Adipocyte (in vitro differentiated cells): ENCODE data around the gene ANAPC5.
"Not testable (repeated sequence)": the region's sequence is repeated elsewhere in the genome, so short reads cannot be mapped to it uniquely, and the experiment has no call there.

Experiments used
- DNase-seq: peaks from one replicate; pipeline ENCODE4 v3.0.0-alpha.2; 2015; ENCODE audit warnings: low read depth
- H3K27me3 ChIP-seq: replicated peaks from 2 replicates; pipeline ENCODE4 v1.7.0; 2013; ENCODE audit warnings: mild to moderate bottlenecking, low read length, moderate library complexity; ENCODE audit not compliant: control insufficient read depth, insufficient read depth
- H3K36me3 ChIP-seq: 2 replicates; pipeline ENCODE4 v1.7.0; 2013; ENCODE audit warnings: low read length, mild to moderate bottlenecking, moderate library complexity; ENCODE audit not compliant: control insufficient read depth, insufficient read depth, severe bottlenecking
- H3K4me1 ChIP-seq: 2 replicates; pipeline ENCODE4 v1.7.0; 2013; ENCODE audit warnings: mild to moderate bottlenecking, low read length, moderate library complexity; ENCODE audit not compliant: control insufficient read depth, insufficient read depth
- H3K4me3 ChIP-seq: 2 replicates; pipeline ENCODE4 v1.7.0; 2013; ENCODE audit warnings: mild to moderate bottlenecking, low read length, moderate library complexity
- H3K9ac ChIP-seq: 2 replicates; pipeline ENCODE4 v1.7.0; 2013; ENCODE audit warnings: mild to moderate bottlenecking, low read length, moderate library complexity
- H3K9me3 ChIP-seq: 2 replicates; pipeline ENCODE4 v1.7.0; 2013; ENCODE audit warnings: mild to moderate bottlenecking, low read length, moderate library complexity; ENCODE audit not compliant: control insufficient read depth

Gene ANAPC5

GRCh38 chr12:121331248-121331647 lies 21.0 kb downstream of the ANAPC5 start:
- no peak overlapping the region for H3K9ac ChIP-seq

GRCh38 chr12:121330692-121331091 lies 21.5 kb downstream of the ANAPC5 start:
- H3K36me3 ChIP-seq = peaks cover 92% of the 10 kb centered on the region
- no peak for DNase-seq
- H3K4me1 ChIP-seq = peaks cover 4% of the 10 kb centered on the region
- H3K9ac ChIP-seq = no peak overlapping the region
- H3K4me3 ChIP-seq = no peak overlapping the region
- H3K27me3 ChIP-seq = no peaks in the 10 kb centered on the region
- H3K9me3 ChIP-seq = no peaks in the 10 kb centered on the region

More at GRCh38 chr12:121331248-121331647, 21.0 kb downstream of the ANAPC5 start:
- Histone ChIP-seq H3K4me3 (no peak overlapping the region), H3K9me3 (no peaks in the 10 kb centered on the region), H3K27me3 (no peaks in the 10 kb centered on the region), H3K36me3 (peaks cover 92% of the 10 kb centered on the region), H3K4me1 (no peaks in the 10 kb centered on the region)
- DNase-seq = no peak

- Histone ChIP-seq H3K9me3 (no peaks in the 10 kb centered on the region), H3K27me3 (no peaks in the 10 kb centered on the region), H3K4me3 (no peak overlapping the region), H3K36me3 (peaks cover 88% of the 10 kb centered on the region), H3K9ac (no peak overlapping the region), H3K4me1 (peaks cover 4% of the 10 kb centered on the region)
- DNase-seq = no peak
These were observed 22.0 kb downstream of the ANAPC5 start for GRCh38 chr12:121330195-121330594.

GRCh38 chr12:121328620-121329019 lies 23.6 kb downstream of the ANAPC5 start:
- no peak overlapping the region for H3K9ac ChIP-seq
- DNase-seq = no peak
- no peaks in the 10 kb centered on the region for H3K27me3 ChIP-seq
- peaks cover 90% of the 10 kb centered on the region for H3K36me3 ChIP-seq
- no peaks in the 10 kb centered on the region for H3K9me3 ChIP-seq
- no peak overlapping the region for H3K4me3 ChIP-seq
- H3K4me1 ChIP-seq = peaks cover 4% of the 10 kb centered on the region

GRCh38 chr12:121326996-121327674 lies 25.1 kb downstream of the ANAPC5 start:
- DNase-seq = no peak
- H3K27me3 ChIP-seq = no peaks in the 10 kb centered on the region
- no peaks in the 10 kb centered on the region for H3K9me3 ChIP-seq
- H3K4me3 ChIP-seq = no peak overlapping the region
- peaks cover 83% of the 10 kb centered on the region for H3K36me3 ChIP-seq
- no peak overlapping the region for H3K9ac ChIP-seq
- H3K4me1 ChIP-seq = peaks cover 4% of the 10 kb centered on the region

GRCh38 chr12:121325922-121326396 lies 26.3 kb downstream of the ANAPC5 start:
- DNase-seq = peak; percentile 14
- Histone ChIP-seq H3K9me3 (no peaks in the 10 kb centered on the region), H3K4me1 (peaks cover 4% of the 10 kb centered on the region), H3K36me3 (peaks cover 71% of the 10 kb centered on the region), H3K9ac (no peak overlapping the region), H3K27me3 (no peaks in the 10 kb centered on the region), H3K4me3 (no peak overlapping the region)

- DNase-seq = no peak
- Histone ChIP-seq H3K9ac (no peak overlapping the region), H3K27me3 (no peaks in the 10 kb centered on the region), H3K36me3 (peaks cover 68% of the 10 kb centered on the region), H3K4me1 (peaks cover 4% of the 10 kb centered on the region), H3K9me3 (no peaks in the 10 kb centered on the region), H3K4me3 (no peak overlapping the region)
These were observed 28.3 kb downstream of the ANAPC5 start for GRCh38 chr12:121323908-121324307.

- no peak overlapping the region for H3K4me3 ChIP-seq
- DNase-seq = no peak
- H3K9ac ChIP-seq = no peak overlapping the region
- H3K9me3 ChIP-seq = no peaks in the 10 kb centered on the region
- peaks cover 3% of the 10 kb centered on the region for H3K4me1 ChIP-seq
- peaks cover 49% of the 10 kb centered on the region for H3K36me3 ChIP-seq
- no peaks in the 10 kb centered on the region for H3K27me3 ChIP-seq
These were observed 34.1 kb downstream of the ANAPC5 start for GRCh38 chr12:121318121-121318520.

- Histone ChIP-seq H3K4me3 (no peak overlapping the region), H3K36me3 (peaks cover 59% of the 10 kb centered on the region), H3K4me1 (peaks cover 3% of the 10 kb centered on the region), H3K27me3 (no peaks in the 10 kb centered on the region), H3K9me3 (no peaks in the 10 kb centered on the region), H3K9ac (no peak overlapping the region)
- no peak for DNase-seq
These were observed 37.8 kb downstream of the ANAPC5 start for GRCh38 chr12:121314431-121314830.

- H3K4me1 ChIP-seq, H3K9me3 ChIP-seq: not testable (repeated sequence)
- peaks cover 47% of the 10 kb centered on the region for H3K36me3 ChIP-seq
These were observed 42.0 kb downstream of the ANAPC5 start for GRCh38 chr12:121310231-121310630.

GRCh38 chr12:121307397-121307796 lies 44.8 kb downstream of the ANAPC5 start:
- not testable (repeated sequence) for DNase-seq, H3K9me3 ChIP-seq, H3K4me1 ChIP-seq, H3K4me3 ChIP-seq, H3K9ac ChIP-seq, H3K27me3 ChIP-seq
- peaks cover 38% of the 10 kb centered on the region for H3K36me3 ChIP-seq

More at GRCh38 chr12:121310231-121310630, 42.0 kb downstream of the ANAPC5 start:
- H3K9ac ChIP-seq, H3K27me3 ChIP-seq, H3K4me3 ChIP-seq, DNase-seq: not testable (repeated sequence)

GRCh38 chr12:121304306-121304705 lies 47.9 kb downstream of the ANAPC5 start:
- H3K9ac ChIP-seq = no peak overlapping the region
- H3K4me3 ChIP-seq = no peak overlapping the region
- H3K9me3 ChIP-seq = no peaks in the 10 kb centered on the region
- no peaks in the 10 kb centered on the region for H3K4me1 ChIP-seq
- H3K27me3 ChIP-seq = no peaks in the 10 kb centered on the region
- H3K36me3 ChIP-seq = peaks cover 14% of the 10 kb centered on the region
- no peak for DNase-seq
